Measurements from ENCODE around the gene RCAN1.

DNA sequence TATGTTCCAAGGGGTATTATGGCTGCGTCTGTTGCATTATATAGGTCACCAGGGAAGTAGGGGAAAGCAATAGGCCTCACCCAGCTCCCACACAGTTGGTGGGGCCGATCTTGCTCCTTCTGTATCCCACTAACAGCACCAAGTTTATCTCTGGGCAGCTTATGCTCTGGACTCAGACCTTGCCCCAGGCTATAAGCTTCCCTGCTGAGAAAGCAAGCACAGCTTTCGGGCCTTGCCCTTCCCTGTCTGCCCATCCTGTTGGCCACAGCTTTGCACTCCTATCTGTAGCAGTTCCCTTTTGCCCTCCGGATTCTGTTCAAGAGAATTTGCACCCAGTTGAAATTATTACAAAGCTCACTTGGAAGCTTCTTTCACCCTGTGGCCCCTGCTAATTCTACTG, 115.8 kb downstream of the RCAN1 start:
- TF ChIP-seq CTCF (conservative IDR thresholded peaks at IDR 0.05; ENCODE audit: low read length) = no peak
- no peak for TF ChIP-seq EZH2phosphoT487 (IDR thresholded peaks at IDR 0.05; ENCODE audit: borderline replicate concordance, low read depth, low read length)

All from OCI-LY7 (cell line).